DOHH2 (cell line): ENCODE measurements around the gene EPB41L4B.

ENCODE experiments used
- CTCF ChIP-seq: fragments of 200-600 bp; sonication (generic); IDR thresholded peaks from one replicate; pipeline ENCODE4 v1.5.1; 2014; ENCODE audit warnings: antibody characterized with exemption, mild to moderate bottlenecking, low read depth, low read length; ENCODE audit not compliant: poor library complexity, severe bottlenecking
- EZH2phosphoT487 ChIP-seq: fragments of 200-600 bp; sonication (generic); IDR thresholded peaks from 2 replicates; pipeline ENCODE4 v1.6.1; 2017; ENCODE audit warnings: borderline replicate concordance, mild to moderate bottlenecking, antibody characterized with exemption, low read length, moderate library complexity, mixed read lengths

DNA sequence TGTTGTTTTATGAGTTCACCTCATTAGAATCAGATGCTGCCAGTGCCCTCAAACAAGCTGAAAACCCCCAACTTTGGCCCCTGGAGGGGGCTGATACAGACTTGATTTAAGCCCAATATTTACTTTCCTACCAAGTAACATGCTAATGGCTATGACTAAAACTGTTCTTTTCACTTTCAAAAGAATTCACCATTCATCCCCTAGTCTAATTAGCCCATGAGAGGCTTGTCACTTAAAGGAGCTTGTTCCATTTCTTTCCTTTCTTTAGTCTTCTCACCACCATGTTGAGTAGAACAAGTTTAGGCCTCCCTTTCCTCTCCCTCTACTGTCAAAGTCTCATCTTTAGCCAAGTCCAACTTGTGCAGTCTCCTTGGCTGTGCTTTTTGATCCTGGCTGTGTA, 50.4 kb downstream of the EPB41L4B start:
- no peak for TF ChIP-seq CTCF
- TF ChIP-seq EZH2phosphoT487 = no peak
